Stomach (tissue), 9 donors: ENCODE data around the gene SPARC. TPM values are rescaled to one million over a fixed set of nuclear protein-coding genes. Genes with fewer than 3 reads are reported as not detected.

Source experiments
- DNase-seq, 2 donors: peaks; one replicate each; pipeline versions ENCODE4 v3.0.0 to v3.0.0-alpha.2; 2013 to 2019
- H3K27ac ChIP-seq, 5 donors: fragments of 200-600 bp in 4 of 5; sonication (generic) in 4 of 5; one replicate each; pipeline ENCODE4 v1.5.1; 2013 to 2019; ENCODE audit warnings: mild to moderate bottlenecking in 1 of 5, moderate library complexity in 1 of 5
- H3K27me3 ChIP-seq, 3 donors: fragments of 200-600 bp; sonication (generic); one replicate each; pipeline ENCODE4 v1.5.1; 2017 to 2019; ENCODE audit warnings: mixed run types in 1 of 3
- H3K36me3 ChIP-seq, 4 donors: fragments of 200-600 bp; sonication (generic); 1 replicate in 3 of 4; 2 replicates in 1 of 4; pipeline ENCODE4 v1.5.1; 2016 to 2019
- H3K4me1 ChIP-seq, 4 donors: fragments of 200-600 bp; sonication (generic); one replicate each; pipeline ENCODE4 v1.5.1; 2016 to 2019
- H3K4me3 ChIP-seq, 4 donors: fragments of 200-600 bp; sonication (generic) in 3 of 4; one replicate each; pipeline ENCODE4 v1.5.1; 2016 to 2019; ENCODE audit warnings: mild to moderate bottlenecking in 1 of 4
- H3K9me3 ChIP-seq, 4 donors: fragments of 200-600 bp; sonication (generic); one replicate each; pipeline ENCODE4 v1.5.1; 2016 to 2019
- EP300 ChIP-seq: sonication (generic); formaldehyde crosslinking; IDR thresholded peaks from one replicate; pipeline ENCODE4 v1.6.1; 2017; ENCODE audit warnings: antibody characterized with exemption
- POLR2A ChIP-seq, 4 donors: fragments of 450-650 bp; IDR thresholded peaks; one replicate each; pipeline ENCODE4 v1.6.1; 2016; ENCODE audit warnings: antibody characterized with exemption in 4 of 4, control low read depth in 2 of 4, mild to moderate bottlenecking in 1 of 4, moderate library complexity in 1 of 4
- POLR2AphosphoS5 ChIP-seq, 3 donors: sonication (generic); formaldehyde crosslinking; IDR thresholded peaks; one replicate each; pipeline ENCODE4 v1.6.1; 2016; ENCODE audit warnings: antibody characterized with exemption in 3 of 3
- WGBS, 5 donors: extraction: QIAGEN DNeasy Blood & Tissue Kit in 3 of 5; methylation state at CpG; one replicate each; pipeline versions ENCODE4 v1.1.5 to v1.1.7; 2013 to 2018; 5-methylcytosine and 5-hydroxymethylcytosine counted together
- intact Hi-C: fragments of 100-400 bp; cut with DNase I; formaldehyde crosslinking; loops from one replicate; pipeline ENCODE4 v1.15.1; 2023; ENCODE audit warnings: low total_unique reads
- polyA plus RNA-seq, 3 donors: library from polyadenylated mRNA; stranded (reverse); fragments of 200-250 nt; gene quantifications; one replicate each; pipeline ENCODE4 v1.2.3, GENCODE V29; 2013
- total RNA-seq, 5 donors: library from RNA; depleted of rRNA; stranded (reverse); fragments of >200 nt; gene quantifications; one replicate each; pipeline versions ENCODE4 v1.1.0 to v1.2.3, GENCODE V29; 2014 to 2016
- TF ChIP-seq, protein P1 (sequence below), 7 experiments: fragments of 450-650 bp in 4 of 7; fragments of 200-600 bp in 3 of 7; sonication (generic) in 3 of 7; IDR thresholded peaks; one replicate each; pipeline ENCODE4 v1.5.1; 2016 to 2019; ENCODE audit warnings: antibody characterized with exemption in 7 of 7, control low read depth in 2 of 7, mild to moderate bottlenecking in 1 of 7
- donor health status: healthy with polysubstance abuse.
- donor health status: Bipolar disorder and iron deficiency.
- donor health status: healthy.

SPARC gene
- total and polyA plus RNA-seq, 8 donors: 36.2 to 1,348 (median 94.7) TPM

DNA sequence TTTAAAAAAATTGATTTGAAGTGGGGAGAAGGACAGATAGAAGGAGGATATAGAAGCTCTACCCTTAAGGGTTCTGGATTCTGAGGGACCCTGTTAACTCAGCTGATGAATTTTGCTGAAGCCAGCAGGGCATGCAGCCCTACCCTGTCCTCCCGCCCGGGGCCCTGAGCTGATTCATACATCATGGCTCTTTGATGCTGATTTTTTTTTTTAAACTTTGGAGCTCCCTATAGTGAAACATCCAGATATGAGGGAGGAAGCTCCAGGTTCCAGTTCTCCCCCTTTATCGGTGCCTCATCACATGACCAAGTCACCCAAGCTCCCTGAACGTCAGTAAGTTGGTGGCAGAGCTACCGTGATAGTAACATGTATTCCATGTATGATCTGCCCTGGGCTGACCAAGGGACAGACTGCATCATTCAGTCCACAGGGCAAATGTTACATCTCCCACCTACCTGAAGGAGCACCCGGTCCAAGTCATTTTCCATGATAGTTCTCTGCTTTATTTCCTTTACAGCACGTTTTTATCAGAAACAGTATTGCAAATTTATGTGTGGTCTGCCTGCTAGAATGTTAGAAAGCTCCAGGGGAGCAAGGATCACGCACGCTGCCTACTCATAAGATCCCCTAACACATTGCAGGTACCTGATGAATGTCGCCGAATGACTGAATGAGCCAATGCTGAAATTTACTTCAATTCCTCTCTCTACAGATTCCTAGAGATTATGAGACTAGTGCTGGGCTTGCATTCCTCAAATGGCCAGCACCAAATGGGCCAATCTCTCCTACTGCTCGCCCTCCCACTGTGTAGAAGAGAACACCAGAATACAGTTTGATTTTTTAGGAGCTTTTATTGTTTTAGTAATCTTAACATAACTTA lies 25.9 kb downstream of the SPARC start:
- intact Hi-C loops: no loop called here
- no peaks in the 10 kb centered on the region for H3K27me3 ChIP-seq
- TF ChIP-seq POLR2A (IDR thresholded peaks at IDR 0.05): no peak
- TF ChIP-seq, protein P1, sequence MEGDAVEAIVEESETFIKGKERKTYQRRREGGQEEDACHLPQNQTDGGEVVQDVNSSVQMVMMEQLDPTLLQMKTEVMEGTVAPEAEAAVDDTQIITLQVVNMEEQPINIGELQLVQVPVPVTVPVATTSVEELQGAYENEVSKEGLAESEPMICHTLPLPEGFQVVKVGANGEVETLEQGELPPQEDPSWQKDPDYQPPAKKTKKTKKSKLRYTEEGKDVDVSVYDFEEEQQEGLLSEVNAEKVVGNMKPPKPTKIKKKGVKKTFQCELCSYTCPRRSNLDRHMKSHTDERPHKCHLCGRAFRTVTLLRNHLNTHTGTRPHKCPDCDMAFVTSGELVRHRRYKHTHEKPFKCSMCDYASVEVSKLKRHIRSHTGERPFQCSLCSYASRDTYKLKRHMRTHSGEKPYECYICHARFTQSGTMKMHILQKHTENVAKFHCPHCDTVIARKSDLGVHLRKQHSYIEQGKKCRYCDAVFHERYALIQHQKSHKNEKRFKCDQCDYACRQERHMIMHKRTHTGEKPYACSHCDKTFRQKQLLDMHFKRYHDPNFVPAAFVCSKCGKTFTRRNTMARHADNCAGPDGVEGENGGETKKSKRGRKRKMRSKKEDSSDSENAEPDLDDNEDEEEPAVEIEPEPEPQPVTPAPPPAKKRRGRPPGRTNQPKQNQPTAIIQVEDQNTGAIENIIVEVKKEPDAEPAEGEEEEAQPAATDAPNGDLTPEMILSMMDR (IDR thresholded peaks at IDR 0.05): no peak
- no peak for TF ChIP-seq EP300
- TF ChIP-seq POLR2AphosphoS5 (IDR thresholded peaks at IDR 0.05): no peak
- 64 to 73% (median 67%) methylated on average over 12 of the region's 12 CpGs for WGBS, 5 donors
- no peak overlapping the region for H3K4me3 ChIP-seq
- peaks cover 0 to 42% (median 22%) of the 10 kb centered on the region in 4 donors for H3K36me3 ChIP-seq
- peak overlapping the region in 3 of 5 donors; percentile 26 to 29 (median 27) for H3K27ac ChIP-seq
- H3K4me1 ChIP-seq: peaks cover 11 to 38% (median 23%) of the 10 kb centered on the region in 4 donors
- H3K9me3 ChIP-seq: no peaks in the 10 kb centered on the region
- DNase-seq: no peak

DNA sequence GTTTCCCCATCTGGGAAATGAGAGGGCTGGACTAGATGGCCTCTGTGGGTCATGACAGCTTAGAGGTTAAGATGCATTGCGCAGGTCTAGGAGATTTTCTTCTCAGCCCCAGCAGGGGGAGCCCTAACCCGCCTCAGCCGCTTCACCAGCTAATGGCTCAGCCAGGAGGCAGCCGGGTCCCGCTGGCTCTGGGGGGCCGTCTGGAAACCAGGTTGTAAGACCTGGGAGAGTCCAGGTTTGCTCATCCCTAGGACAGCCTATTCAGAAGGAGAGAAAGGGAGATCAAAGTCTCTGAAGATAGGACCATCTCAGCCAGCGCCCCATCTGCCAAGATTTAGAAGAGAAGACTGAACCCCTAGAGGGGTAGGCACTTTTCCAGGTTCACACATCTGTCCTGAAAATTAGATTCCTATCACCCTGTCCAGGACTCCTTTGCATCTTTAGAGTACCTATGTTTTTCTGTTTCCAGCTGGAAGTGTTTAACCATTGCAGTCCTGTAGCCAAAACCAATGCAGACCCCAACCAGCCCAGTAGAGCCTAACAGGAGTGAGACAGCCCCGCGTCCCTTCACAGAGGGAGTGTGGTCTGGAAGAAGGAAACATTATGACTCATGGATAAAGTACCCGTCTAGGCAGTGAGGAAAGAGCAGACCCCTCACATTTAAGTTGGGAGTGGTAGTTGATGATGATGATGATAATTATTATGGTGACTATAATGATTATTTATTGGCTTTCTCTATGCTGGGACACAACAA lies 27.5 kb downstream of the SPARC start:
- peak; percentile 73 to 93 for DNase-seq
- WGBS, 5 donors: 23 to 30% (median 28%) methylated on average over 9 to 10 of the region's 10 CpGs
- Histone ChIP-seq H3K36me3 (peaks cover 0 to 25% (median 13%) of the 10 kb centered on the region in 4 donors), H3K4me1 (peaks cover 2 to 22% (median 8%) of the 10 kb centered on the region in 4 donors), H3K27ac (peak overlapping the region in 1 of 5 donors; percentile 15), H3K4me3 (no peak overlapping the region), H3K9me3 (no peaks in the 10 kb centered on the region), H3K27me3 (no peaks in the 10 kb centered on the region)
- intact Hi-C loops: loop anchor here (5.0 kb wide), 1 partner anchor 83 kb away; no protein-coding TSS in a partner anchor
- no peak for TF ChIP-seq POLR2A (IDR thresholded peaks at IDR 0.05)
- TF ChIP-seq, protein P1 (IDR thresholded peaks at IDR 0.05): peak in 6 of 7 experiments; percentile 22 to 84 (median 68)
- no peak for TF ChIP-seq EP300

DNA sequence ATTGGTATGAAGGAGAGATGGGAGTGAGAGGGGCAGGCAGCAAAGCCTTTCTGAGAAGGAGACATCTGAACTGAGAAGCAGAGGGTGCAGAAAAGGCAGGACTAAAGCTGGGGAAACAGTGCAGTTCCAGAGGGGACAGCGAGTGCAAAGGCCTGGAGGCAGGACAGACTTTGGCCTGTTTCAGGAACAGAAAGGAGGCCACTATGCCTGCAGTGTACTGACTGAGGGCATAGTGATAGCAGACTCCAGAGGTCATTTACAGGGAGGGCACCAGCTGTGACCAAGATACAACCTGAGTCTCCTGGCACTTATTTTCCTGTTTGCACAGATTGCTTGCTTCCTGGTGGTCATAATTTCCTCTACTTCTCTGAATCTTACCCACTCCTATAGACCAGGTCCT lies 29.6 kb downstream of the SPARC start:
- Histone ChIP-seq H3K4me3 (no peak overlapping the region), H3K36me3 (peaks cover 0 to 5% (median under 1%) of the 10 kb centered on the region in 4 donors), H3K27ac (no peak overlapping the region), H3K9me3 (no peaks in the 10 kb centered on the region), H3K4me1 (peaks cover 0 to 14% (median 4%) of the 10 kb centered on the region in 4 donors), H3K27me3 (no peaks in the 10 kb centered on the region)
- WGBS, 5 donors: 72 to 88% (median 84%) methylated on average over 1 of the region's 1 CpG
- TF ChIP-seq EP300: no peak
- no peak for TF ChIP-seq POLR2AphosphoS5 (IDR thresholded peaks at IDR 0.05)
- TF ChIP-seq, protein P1 (IDR thresholded peaks at IDR 0.05): no peak
- TF ChIP-seq POLR2A (IDR thresholded peaks at IDR 0.05): no peak
- intact Hi-C loops: loop anchor here (5.0 kb wide), 1 partner anchor 85 kb away; no protein-coding TSS in a partner anchor
- no peak for DNase-seq

DNA sequence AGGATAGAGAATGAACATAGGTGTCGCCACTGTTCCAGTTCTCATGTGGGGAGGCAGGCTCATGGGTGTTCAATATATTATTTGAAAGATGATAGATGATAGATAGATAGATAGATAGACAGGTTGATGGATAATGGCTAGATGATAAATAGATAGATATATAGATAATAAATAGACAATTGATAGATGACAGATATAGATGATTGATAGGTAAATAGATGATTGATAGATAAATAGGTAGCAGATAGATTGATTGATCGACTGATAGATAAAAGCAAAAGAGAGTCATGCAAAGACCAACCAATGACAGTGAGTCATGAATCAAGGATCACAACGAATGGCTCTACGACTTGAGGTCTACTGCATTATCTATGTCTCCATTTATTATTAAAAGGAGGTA lies 30.4 kb downstream of the SPARC start:
- Histone ChIP-seq H3K4me1 (peaks cover 0 to 13% (median 5%) of the 10 kb centered on the region in 4 donors), H3K36me3 (no peaks in the 10 kb centered on the region), H3K27ac (no peak overlapping the region), H3K27me3 (no peaks in the 10 kb centered on the region), H3K9me3 (no peaks in the 10 kb centered on the region), H3K4me3 (no peak overlapping the region)
- DNase-seq: no peak
- TF ChIP-seq EP300 (no peak), POLR2AphosphoS5 (IDR thresholded peaks at IDR 0.05) (no peak), POLR2A (IDR thresholded peaks at IDR 0.05) (no peak)
- TF ChIP-seq, protein P1 (IDR thresholded peaks at IDR 0.05): no peak
- intact Hi-C loops: loop anchor here (5.0 kb wide), 1 partner anchor 86 kb away; no protein-coding TSS in a partner anchor
- WGBS, 5 donors: 79 to 95% (median 91%) methylated on average over 4 of the region's 4 CpGs
